Superior temporal gyrus (tissue), 1 donor: ENCODE measurements around the gene RFX3.

Experiments used
- DNase-seq: peaks from one replicate; pipeline ENCODE4 v3.0.0-alpha.2; 2016; ENCODE audit errors: extremely low spot score

RFX3 gene

DNA sequence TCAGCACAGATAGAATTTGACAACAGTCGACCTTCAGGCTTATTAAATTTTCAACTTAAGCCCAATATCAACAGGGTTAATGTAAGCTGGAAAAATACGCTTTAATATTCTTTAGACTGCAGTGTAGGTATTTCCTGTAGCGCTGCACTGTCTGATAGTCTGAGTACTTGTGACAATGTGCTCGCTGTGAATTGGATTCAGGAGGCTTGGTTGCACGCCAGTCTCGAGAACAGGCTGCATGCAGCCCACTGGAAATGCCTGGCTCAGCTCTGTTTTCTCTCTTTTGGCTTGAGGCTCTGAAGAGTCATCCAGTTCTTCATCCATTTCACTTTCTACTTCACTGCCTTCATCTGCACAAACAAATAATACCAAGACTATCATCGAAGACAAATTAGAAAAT lies 300.9 kb downstream of the RFX3 start:
- DNase-seq = peak; percentile 38

DNA sequence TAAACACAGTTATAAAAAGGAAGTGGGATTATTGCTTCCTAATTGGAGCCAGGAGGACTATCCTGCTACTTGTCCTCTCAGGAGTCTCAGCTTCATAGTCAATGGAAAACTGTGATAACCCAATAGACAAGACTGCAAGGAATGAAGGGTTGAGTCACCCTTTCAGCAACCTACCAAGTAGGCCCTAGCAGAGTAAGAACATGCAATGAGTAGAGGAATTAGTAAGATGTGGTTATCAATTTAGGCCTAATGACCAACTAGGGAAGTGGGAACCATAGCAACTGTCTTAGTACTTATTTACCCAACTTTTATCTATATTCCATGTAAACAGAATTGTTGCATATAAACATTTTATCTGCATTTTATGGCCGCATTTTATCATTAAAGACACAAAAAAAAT lies 310.1 kb downstream of the RFX3 start:
- DNase-seq = no peak

DNA sequence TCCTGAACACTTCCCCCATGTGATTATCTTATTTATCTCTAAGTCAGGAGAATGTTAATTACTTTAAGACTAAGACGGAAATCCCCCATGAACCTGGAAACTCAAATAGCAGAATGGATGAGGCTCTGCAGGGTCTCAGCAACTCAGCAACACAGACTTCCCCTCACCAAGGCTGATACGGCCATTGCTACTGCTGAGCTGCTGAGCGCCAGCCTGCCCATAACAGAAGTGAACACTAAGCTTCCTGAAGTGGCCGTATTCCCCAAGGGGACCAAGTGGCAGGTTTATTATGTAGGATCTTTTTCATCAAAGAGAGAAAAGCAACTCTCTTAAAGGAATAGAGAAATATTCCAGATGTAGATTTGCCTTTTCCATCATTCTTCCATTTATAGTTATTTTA lies 311.1 kb downstream of the RFX3 start:
- DNase-seq = no peak

DNA sequence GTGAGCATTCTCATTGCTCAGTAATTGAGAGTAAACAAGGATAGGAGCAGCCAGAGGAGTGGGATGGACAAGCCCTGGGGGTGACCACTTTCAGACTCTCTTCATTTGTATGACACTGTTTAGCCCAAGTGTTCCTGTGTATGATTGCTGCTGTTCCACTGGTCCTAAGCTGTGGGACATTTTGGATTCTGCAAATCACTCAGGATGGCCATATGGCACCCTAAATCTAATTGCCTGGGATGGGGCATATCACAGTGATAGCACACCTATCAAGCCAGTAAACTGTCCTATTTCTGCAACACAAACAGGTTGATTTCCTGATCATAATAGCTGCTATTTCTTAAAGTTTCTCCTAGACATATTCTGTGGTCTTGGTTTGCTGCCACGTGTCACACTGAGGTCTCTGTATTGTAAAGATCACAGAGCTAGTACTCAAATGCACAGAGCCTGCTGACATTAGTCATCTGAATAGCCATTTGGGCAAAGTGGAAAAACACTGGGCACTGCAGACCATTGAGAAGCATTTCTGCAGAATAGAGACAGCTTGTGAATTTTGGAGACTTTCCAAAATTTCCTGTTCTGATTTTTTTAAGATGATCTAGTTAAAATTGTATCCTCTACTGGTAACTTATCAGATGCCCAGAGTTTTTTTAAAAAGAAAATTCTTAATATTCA lies 320.2 kb downstream of the RFX3 start:
- DNase-seq = peak; percentile 54

DNA sequence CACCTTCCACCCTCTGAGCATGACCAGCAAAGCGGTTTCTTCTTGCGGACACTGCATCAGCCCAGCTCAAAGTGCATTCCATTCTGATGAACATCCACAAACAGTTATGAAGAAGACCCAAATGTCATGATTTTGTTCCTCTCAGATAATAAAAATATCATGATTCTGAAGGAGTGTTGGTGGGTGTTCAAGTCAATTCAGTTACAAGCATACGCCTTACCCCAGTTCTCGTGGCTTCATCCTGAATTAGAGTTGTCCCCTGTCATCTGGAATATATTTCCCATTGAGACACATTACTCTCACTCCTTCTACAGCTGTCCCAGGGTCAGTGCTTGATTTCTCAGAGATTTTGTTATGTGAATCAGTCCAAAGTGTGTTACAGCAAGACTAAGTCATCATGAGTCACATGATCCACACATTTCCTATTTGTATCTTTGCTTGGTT lies 325.4 kb downstream of the RFX3 start:
- DNase-seq = no peak

DNA sequence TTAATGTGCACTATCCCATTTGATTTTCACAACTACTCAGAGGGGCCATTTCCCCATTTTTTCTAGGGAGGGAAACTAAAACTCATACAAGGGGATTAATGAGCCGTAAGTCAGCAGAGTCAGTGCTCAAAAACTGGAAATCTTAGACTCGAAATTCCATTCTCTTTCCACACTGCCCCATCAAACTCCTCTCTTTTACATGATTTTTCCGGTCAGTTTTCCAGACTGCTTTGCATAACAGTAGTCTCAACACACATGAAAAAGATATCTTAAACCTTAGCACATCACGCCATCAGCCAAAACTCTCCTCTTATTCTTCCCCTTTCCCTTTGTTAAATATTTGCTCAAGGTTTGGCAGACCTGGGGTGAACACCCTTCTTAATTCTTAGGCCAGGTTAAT lies 332.0 kb downstream of the RFX3 start:
- DNase-seq = no peak

DNA sequence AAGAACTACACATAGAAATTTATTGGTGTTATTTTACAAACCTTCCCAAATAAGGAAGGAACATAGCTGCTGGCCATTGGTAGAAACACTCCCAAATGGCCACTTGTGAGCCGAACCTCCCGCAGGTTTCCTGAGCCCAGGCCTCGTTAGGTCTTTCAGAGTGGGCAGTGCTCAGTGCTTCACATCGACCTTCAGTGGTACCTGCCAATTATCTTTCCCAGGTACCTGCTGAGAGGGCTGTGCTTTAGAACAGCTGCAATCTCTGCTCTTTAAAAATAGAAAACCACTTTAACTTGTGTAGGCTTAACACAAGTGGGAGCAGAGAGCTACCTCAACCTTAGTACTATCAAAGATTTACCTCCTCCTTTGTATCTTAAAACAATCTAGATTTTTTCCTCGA lies 334.1 kb downstream of the RFX3 start:
- DNase-seq = no peak

DNA sequence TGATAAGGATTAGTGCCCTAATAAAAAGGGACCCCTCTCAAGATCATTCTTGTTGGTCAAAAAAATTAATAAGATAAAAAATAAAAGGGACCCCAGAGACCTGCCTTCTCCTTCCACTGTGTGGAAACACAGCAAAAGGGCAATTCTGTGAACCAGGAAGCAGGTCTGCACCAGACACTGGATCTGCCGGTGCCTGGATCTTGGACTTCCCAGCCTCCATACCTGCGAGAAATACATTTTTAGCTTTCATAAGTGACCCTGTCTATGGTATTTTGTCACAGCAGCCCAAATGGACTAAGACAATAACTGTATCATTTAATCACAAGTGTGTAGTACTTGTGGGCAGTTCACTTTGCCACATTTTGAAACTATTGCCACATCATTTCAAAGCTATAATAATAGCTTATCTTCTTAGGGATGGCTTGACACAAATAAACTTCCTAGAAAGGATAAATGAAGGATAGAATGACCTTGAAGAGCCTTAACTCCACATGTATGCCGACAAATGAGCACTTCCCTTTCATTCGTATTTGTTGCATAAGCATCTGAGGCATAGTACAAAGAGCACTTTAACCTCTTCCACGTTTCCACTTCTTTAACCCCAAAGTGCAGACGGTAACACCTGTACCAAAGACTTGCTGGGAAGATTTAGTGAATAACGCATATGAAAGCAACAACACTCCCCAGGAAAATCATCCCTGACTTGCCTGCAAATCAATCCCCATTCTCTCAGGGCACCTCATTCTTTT lies 336.5 kb downstream of the RFX3 start:
- DNase-seq = no peak

DNA sequence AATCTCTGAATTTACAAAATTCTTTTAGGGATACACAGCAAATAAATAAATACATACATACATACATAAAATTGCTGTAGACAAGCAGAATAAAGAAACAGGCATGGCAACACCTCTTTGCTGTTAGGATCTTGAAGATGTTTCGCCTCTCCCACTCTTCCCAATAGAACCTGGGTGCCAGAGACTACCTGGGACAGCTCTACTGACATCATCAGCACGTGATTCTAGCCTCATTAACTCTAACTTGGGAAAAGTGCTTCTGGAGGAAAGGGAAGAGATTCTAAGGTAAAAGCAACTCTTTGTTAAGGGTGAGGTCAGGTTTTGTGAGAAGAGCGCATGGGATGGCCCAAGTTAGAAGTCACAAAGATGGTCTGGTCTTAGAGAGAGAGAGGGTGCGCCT lies 339.1 kb downstream of the RFX3 start:
- no peak for DNase-seq

DNA sequence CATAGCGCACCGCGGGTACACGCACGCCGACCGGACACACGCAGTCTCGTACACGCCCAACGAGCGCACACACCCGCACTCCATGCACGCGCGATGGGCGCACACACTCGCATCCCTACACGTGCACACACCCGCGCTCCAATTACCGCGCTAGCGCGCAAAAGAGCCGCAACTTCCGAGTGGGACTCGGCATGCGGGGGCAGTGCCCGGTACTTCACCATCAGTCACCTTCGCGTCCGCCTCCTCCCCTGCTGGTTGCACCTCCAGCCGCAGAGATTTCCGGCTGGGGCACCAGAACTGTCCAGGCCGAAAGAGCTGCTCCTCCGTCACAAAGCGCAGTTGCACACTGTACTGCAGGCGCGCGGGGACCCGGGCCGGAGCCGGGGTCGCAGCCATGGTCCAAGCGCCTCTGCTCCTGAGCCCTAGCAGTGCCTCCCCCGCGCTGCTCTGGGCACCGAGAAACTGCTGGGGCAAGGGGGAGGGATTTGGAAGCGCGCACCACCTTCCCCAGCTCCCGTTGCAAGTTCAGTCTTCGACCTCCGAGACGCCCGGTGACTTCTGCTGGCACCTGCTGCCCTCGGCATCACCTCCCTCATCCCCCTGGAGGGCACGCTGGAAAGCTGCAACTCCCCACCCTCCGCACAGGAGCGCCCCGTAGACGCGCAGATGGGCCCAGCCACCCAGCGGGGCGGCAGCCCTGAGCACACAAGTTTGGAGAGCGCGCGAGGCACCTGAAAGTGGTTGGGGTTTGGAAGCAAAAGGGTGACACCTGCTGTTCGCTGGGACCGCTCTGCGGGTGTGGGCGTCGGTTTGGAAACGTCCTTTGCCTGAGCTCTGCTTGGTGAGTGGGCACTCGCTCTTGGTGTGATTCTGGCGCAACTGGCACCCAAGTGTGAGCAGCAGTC lies 344.5 kb downstream of the RFX3 start:
- peak; percentile 45 for DNase-seq

DNA sequence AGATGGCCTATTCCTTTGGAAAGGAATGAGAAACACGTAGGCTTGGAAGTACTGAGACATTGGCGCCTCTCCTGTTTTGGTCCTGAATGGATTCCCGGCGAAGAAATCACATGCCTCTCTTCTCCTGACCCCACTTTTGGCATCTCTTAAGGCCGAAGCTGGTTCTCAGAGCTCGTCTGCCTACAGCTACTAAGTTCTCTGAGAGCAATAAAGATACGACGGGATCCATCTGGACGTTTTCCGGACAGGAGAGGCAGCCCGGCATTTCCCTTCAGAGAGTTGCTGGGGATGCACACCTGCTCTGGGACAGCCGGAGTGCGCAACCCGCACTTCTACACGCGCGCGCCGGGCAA lies 345.1 kb downstream of the RFX3 start:
- DNase-seq = no peak

DNA sequence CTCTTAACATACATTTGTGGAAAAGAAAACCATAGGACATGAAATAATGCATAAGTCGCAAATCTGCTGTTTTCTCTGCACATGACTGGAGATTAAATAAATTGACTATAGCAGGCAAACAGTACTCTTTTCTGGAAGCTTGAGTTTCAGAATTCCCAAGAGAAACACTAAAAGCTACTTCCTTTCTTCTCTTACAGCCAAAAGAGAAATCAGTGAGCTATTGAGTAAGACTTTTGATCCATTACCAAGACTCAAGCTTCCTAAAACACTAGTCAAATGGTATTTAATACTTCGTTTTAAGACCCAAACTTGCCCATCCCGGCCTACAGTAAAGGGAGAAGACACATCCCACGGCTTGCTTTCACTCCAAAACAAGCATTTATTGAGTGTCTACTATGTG lies 346.1 kb downstream of the RFX3 start:
- no peak for DNase-seq

DNA sequence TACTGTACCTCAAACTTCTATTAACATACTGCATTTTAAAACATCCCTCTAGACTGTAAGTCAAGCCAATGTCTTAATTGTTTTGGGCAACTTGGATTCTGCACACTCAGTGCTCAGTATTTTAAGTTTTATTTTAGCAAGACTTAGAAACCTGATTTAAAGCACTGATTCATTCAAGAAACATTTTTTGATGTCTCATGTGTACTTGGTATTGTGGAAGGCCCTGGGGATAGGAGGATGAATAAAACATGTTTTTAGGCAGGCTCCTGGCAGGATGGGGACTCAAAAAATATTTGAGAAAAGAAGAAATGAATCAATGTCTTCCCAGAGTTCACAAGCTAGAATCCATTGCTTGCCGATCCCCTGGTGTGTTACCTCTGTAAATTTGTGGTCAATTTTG lies 347.9 kb downstream of the RFX3 start:
- no peak for DNase-seq

DNA sequence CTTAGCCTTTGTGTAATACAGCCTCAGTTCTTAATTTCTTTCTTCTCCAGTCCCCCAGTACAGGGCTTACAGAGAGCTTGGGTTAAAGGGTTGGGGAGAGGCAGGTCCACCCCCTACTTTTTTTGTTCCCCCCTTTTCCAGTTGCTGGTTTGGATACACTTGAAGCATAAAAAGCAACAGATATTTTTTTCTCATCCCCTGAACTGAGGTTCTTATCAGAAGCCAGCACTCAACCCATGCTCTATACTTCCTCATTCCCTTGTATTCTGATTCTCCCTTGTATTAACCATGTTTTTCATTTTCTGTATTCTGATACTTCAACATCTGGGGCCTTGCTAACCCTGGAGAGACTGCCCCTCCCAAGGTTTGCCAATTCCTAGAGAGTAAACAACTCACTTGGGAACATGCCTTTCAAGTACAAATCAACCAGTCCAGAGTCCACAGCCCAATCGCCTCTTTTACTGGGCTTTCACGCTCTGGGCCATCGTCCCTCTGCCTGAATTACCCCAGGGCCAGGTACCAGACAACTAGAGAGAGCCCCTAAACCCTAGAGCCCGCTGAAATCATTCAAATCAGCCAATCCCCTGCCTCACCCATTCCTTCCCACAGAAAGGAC lies 348.5 kb downstream of the RFX3 start:
- DNase-seq = no peak

DNA sequence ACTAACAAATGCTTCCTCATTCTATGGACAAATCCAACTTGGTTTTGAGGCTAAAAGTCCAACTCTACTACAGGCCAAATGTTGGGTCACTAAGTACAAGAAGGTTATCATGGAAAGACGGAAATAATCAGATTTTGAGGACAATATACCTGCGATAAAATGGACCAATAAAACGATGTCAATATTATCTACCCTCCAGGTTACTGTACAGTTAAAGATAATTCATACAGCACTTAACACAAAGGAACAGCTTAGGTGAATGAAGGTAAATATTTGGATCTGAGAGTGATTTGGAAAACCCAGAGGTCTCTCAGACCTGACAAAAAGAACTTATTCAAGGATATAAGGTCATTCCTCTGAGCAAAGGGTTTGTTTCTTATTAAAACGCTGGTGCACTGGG lies 352.4 kb downstream of the RFX3 start:
- DNase-seq = no peak

DNA sequence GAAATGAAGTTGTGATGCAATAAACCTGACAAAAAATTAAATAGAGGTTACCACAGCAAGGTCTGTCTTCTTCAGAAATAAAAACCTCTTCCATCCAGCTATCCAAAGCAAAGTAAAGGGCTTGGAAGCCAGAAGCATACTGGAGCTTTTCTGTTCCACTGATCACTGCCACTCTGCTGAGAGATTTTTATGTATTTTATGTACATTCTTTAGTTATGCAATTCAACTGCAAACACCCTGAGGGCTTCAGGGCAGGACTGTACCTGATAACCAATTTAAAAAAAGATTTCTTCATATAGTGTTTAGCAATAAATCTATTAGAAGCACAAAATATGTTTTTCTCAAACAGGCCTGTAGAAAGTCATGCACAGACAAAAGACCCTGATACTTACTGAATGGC lies 355.0 kb downstream of the RFX3 start:
- no peak for DNase-seq
